GM21423 (cell line): ENCODE data around the gene LRCH4.
A peak's percentile ranks its signal among the peaks of the same experiment; 100 is the strongest.

Experiments
- ATAC-seq: cut with Tn5 transposase; IDR thresholded peaks from one replicate; pipeline ENCODE4 v1.9.1; 2021; ENCODE audit warnings: mild to moderate bottlenecking, moderate library complexity; ENCODE audit not compliant: unreplicated experiment

Gene LRCH4, protein sequence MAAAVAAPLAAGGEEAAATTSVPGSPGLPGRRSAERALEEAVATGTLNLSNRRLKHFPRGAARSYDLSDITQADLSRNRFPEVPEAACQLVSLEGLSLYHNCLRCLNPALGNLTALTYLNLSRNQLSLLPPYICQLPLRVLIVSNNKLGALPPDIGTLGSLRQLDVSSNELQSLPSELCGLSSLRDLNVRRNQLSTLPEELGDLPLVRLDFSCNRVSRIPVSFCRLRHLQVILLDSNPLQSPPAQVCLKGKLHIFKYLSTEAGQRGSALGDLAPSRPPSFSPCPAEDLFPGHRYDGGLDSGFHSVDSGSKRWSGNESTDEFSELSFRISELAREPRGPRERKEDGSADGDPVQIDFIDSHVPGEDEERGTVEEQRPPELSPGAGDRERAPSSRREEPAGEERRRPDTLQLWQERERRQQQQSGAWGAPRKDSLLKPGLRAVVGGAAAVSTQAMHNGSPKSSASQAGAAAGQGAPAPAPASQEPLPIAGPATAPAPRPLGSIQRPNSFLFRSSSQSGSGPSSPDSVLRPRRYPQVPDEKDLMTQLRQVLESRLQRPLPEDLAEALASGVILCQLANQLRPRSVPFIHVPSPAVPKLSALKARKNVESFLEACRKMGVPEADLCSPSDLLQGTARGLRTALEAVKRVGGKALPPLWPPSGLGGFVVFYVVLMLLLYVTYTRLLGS

DNA sequence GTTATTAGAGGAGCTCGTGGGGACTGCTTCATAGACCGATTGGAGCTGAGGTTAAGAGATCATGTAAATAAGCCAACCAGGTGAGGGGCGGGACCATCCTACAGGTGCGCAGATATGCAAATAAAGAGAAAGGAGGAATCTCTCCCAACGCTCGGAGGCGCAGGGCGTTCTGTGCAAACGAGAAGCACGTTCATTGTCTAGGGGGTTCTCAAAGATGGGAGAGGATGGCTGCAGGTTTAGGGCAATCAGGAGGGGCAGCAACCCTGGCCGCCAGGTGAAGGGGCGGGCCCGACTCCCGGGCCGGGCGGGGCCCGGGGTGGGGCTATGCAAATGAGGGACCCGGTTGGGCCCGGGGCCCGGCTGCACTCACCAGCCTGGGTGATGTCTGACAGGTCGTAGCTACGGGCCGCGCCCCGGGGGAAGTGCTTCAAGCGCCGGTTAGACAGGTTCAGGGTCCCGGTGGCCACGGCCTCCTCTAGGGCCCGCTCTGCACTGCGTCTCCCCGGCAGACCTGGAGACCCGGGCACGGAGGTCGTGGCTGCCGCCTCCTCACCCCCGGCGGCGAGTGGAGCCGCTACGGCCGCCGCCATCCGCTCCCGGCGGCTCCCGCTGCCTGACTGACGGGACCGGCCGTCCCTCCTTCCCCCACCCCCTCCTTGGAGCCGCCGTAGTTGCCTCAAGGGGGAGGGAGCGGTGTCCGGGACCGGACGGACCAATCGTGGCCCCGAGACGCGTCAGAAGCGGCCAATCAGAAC, at the start of gene LRCH4:
Gene LRCH4, minus strand, starts transcription at position 619 of the 755 bp plus-strand sequence. Its CDS starts 29 bp downstream, at position 590.
- ATAC-seq, result peak; percentile 29

DNA sequence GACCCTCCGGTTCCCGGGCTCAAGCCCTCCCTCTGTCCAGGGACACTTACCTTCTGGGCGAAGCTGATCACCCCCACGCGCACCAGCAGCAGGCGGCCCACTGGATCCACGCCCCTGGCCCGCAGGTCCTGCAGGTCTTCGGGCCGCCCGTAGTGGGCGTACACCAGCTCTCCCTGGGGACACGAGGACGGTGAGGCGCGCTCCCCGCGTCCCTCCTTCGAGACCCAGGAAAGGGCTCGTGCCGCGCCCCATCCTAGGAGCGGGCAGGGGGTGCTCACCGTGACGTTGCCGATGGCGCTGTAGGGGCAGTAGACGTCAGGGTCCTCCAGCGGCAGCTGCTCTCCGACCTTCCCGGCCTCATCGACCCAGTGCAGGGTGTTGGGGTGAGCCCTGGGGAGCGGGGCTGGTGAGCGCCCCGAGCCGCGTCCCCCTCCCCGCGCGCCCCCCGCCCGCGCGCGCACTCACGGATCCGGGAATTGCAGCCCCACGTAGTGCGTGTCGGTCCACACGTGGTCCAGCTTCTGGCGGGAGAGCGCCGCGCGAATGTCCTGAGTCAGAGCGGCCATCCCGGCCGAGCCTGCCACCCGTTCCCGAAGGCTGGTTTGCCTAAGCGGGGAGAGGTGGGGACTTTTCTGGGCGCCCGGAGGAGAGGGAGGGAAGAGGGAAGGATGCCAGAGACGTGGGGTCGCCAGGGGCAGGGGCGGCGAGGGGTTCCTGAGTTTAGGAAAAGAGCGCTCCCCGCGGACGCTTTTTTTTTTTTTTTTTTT, 47.2 kb upstream of the LRCH4 start:
- peak; percentile 52 for ATAC-seq

DNA sequence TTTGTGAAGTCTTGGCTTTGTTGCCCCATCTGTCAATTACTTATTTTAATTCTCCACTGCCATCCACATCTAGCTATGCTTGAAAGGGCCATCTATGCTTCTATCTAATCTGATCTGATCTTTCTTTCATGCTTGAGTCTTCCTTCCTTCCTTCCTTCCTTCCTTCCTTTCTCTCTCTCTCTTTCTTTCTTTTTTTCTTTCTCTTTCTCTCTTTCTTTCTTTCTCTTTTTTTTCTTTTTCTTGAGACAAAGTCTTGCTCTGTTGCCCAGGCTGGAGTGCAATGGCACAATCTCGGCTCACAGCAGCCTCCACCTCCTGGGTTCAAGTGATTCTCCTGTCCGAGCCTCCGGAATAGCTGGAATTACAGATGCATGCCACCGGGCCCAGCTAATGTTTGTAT, 44.1 kb upstream of the LRCH4 start:
- ATAC-seq, result no peak

DNA sequence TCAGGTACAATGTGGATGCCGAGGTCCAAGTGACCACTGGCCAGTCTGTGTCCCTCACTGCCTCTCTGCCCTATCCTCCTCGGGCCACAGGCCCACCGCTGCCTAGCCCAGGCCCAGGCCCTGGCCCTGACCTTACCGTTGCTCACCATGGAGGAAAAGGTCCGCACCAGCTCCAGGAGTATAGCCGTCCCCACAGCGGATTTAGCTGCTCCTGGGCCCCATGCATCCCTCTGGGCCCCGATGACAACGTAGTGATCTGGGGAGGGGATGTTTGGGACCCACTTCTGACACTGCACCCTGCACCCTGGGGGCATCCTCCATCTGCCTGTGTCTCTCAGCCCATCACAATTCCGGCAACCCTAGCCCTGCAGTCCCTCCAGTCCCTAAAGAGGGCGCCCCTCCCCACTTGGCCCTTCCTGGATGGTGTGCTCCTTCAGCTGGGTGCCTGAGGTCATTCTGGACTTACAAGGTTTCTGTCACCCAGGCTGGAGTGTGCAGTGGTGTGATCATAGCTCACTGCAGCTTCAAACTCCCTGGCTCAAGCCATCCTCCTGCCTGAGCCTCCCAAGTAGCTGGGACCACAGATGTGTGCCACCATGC, 43.3 kb upstream of the LRCH4 start:
- ATAC-seq, result no peak

DNA sequence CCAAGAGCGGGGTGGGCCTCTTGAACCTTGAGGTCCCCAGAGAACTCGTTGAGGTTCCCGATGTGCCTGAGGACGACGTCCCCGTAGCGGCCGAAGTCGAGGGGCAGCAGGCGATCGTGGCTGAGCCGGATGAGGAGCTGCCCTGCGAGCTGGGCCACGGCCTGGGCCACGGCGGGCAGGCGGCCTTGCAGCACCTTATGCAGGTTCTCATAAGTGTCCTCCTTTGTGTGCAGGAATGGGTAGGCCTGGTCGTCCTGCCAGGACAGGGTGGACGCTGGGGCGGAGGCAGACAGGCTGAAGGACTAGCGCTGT, 41.3 kb upstream of the LRCH4 start:
- no peak for ATAC-seq

DNA sequence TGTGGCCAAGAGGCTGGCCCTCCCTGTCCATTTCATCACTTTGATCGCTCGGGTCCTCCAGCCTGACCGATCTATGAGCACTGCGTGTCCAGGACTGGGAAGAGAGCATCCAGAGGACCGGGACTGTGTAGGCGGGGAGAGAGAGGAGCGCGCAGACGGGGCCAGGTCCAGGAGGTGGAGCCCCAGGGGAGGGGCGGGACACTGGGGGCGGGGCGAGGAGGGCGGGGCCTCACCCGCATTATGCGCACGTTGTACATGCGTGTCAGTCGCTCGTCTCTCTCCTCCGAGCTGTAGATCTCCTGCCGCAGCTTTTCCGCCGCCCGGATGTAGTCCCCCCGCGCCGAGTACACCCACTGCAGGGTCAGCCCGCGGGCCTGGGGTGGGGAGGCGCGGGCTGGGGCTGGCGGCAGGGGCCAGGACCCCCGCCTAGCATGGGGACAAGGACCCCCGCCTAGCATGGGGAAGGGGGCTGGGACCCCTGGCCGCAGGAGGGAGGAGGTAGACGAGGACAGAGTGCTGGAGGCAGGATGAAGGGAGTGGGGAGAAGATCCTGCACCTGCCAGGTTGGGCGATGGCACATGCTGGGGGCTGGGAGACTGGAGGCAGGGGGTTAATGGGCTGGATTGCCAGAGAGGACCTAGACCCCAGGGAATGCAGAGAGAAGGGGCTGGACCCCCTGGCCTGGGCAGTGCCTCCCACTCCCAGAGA, 40.8 kb upstream of the LRCH4 start:
- ATAC-seq, result peak; percentile 79

DNA sequence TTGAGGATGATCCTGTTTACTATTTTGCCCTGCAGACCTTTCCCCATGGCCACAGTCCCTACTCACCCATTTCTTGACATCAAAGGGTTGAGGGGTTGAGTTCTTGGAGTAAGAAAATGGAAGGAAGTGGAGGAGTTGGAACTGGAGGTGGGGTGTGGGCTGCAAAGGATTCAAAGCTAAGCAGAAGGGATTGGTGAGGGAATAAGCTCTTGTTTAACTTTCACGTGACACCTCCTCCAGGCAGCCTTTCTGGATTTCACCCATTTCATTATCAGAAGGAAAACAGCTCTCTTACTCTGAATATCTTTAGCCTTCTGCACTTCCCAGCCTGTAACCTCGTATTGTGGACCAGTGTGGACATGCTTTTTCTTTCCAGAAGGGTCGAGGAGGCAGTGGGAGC, 40.1 kb upstream of the LRCH4 start:
- no peak for ATAC-seq

DNA sequence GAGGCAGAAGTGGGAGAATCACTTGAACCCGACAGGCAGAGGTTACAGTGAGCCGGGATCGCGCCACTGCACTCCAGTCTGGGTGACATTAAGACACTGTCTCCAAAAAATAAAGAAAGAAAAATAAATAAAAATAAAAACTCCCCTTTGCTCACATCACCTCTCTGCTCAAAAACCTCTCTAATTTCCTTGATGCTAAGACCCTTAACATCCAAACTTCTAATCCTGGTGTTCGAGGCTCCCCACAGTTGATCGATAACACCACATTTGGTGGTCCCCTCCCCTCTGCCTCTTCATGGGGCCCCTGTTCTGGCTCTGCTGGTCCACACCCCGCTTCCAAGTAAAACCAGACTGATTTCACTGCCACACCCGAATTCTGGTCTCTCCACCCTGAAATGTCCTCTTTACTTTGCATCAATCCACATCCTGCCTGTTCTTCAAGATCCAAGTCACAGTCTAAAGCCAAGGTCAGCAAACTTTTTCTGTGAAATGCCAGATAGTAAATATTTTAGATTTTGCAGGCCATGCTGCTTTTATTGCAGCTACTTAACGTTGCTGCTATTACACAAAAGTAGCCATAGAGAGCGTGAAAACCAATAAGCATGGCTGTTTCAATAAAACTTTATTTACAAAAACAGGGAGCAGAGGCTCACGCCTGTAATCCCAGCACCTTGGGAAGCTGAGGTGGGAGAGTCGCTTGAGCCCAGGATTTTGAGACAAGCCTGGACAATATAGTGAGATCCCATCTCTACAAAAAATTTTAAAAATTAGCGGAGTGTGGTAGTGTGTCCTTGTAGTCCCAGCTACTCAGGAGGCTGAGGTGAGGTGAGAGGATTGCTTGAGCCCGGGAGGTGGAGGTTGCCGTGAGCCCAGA, 38.3 kb upstream of the LRCH4 start:
- no peak for ATAC-seq

DNA sequence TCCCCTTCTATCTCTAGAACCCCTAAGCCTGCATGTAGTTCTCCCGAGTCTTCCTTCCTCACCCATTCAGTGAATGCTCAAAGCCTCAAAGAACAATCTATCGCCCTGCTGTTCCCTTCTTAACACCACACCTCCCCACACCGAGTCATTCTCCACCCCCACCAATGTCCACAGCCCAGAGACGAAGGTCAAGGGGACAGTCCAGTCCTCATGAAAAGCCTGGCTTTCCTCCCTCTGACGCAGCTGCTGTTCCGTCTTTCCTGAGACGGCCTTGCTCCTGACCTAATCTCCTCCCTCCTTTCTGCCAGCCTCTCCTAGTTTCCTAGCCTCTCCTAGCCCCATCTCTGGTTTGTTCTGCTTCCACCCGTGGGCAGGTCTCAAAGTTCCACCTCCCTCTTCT, 35.6 kb upstream of the LRCH4 start:
- ATAC-seq, result no peak

DNA sequence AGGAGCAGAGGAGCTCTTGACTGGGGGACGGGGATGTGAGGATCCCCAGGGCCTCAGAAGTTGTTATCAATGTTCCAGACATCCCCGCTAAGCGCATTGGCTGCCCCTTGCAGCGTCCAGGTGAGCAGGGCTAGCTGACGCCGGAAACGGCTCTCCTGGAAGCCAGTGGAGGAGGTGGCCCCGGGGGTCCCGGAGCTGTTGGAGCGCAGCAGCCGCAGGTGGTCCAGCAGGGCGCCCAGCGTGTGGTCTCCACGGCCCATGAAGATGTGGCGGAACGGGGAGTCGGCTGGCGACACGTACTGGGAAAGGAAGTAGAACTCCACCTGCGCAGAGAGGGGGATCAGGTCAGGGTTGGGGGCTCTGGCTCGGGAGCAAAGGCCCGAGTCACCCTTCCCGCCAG, 34.9 kb upstream of the LRCH4 start:
- ATAC-seq, result no peak

DNA sequence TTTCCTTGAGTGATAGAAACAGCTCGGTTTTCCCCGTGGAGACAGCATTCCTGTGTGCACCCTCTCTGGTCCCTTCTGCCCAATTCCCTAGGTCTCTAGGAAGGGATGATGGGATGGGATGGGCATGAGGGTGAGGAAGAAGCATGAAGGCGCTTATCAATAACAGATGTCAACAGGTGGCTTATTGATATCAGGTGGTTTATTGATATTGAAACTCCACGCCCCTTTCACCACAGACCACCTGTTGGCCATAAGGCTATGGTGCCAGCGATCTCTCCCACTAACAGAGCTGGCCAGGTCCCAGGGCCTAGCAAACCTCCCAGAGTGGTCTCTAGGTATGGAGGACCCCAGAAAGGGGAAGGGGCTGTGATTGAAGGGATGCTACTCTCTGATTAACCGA, 34.3 kb upstream of the LRCH4 start:
- ATAC-seq, result no peak

DNA sequence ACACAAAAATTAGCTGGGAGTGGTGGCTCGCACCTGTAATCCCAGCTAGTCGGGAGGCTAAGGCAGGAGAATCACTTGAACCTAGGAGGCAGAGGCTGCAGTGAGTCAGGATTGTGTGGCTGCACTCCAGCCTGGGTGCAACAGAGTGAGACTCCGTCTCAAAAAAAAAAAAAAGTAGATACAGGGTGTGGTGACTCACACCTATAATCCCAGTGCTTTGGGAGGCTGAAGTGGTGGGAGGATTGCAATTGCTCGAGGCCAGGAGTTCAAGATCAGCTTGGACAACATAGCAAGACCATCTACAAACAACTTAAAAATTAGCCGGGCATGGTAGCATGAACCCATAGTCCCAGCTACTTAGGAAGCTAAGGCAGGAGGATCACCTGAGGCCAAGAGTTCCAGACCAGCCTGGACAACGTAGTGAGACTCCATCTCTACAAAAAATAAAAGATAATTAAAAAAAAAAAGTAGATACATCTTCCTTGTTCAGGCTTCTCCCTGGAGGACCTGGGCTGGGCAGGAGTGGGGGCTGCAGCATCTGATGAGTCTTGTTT, 28.5 kb upstream of the LRCH4 start:
- ATAC-seq, result no peak

DNA sequence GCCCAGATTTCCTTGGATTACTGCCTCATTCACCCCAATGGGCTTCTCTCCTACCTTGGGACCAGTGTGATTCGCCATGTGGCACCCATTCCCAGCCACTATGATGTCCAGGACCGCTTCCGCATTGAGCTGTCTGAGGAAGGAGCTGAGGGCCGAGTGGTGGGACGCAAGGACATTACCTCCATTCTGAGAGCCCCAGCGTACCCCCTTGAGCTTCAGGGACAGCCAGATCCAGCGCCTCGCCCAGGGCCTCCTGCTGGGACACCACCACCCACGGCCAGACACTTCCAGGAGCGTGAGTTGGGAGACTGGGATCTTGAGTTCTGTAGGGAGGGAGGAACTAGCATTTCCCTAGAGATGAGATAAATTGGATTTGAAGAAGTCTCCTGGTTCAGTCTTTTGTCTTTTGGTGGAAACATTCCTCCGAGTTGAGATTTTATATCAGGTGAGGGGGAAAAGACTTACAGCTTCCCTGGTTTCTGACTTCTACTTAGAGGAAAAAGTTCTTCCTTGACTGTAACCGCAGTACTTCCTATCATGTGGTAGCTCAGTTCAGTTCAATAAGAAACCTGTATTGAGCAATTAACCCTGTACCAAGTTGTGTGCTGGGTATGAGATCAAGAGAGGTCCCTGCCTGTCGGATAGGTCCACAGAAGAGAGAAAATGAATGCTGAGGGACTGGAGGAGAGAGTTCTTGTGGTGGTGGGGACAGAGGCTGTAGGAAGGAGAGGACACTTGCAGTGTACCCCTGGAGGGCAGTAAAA, 27.7 kb upstream of the LRCH4 start:
- ATAC-seq, result no peak

DNA sequence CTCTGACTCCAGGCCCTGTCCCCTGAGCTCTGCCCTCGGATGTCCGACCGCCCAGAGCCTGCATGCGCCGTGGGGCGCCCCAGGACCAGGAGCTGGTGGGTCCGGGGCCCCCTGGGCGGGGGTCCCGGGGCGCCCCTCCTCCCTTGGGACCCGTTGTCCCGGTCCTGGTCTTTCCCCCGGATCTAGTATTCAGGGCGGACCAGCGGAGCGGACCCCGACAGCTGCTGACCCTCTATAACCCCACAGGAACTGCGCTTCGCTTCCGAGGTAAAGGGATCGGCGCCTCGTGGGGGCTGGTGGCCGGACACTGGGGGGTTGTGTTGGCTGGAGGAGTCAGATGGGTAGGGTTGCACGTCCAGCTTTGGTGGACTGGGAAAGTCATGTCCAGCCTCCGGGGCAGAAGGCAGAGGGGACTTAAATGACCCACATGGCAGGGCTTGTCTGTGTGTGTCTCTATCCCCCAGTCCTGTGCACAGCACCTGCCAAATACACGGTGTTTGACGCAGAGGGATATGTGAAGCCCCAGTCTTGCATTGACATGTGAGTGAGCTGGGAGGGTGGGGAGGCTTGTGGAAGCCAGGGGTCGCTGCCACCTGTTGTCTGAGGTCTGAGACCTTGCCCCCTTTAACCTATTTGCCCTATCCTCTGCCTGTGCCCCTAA, 26.9 kb upstream of the LRCH4 start:
- peak; percentile 0 for ATAC-seq

DNA sequence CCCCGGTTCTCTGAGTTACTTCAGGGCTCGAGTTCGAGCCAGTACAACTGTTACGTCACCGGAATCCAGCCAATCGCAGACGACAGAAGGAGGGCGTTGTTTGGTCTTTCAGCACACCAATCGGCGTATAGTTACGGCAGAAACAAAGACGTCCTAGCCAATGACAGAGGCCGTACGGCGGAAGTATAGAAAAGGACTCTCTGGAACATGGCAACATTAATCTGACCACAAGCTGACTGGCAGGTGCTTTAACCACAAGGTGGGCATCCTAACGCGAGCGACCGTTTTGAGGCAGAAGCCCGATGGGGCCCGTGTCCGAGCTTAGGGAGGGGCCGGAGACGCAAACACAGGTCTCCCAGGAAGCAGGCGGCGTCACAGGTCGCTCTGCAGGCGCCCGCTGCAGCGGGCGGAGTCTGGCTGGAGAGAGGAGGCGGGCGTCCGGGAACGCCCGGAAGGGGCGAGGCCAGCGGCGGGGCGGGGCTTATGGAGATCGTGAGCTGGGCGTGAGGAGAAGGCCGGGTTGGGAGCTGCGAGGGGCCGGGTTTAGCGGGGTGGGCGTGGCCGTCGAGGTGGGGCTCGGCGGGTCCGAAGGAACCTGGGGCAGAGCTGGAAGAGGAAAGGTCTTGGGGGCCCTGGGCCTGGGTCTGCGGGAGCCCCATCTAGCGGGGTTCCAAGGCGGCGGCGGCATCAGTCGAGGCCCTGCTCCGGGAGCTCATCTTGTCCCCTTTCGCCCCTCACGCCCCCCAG, 26.2 kb upstream of the LRCH4 start, which contains the start of gene MOSPD3:
Gene MOSPD3, plus strand, starts transcription at position 558 of the 747 bp plus-strand sequence. CDS start 252 bp downstream, outside the sequence.
- ATAC-seq, result peak; percentile 89

DNA sequence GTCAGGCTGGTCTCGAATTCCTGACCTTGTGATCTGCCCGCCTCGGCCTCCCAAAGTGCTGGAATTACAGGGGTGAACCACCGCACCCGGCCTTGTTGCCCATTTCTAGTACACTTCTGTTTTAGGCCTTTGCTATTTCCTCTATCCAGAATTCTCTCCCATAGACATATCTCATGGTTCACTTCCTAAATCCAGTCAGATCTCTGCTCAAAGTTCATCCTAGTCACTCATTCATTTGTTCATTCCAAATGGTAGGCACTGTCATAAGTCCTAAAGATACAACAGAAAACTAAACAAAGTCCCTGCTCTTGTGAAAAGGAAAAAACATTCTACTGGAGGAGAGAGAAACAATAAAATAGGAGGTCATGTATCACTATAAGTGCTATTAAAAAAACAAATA, 24.0 kb upstream of the LRCH4 start:
- no peak for ATAC-seq

DNA sequence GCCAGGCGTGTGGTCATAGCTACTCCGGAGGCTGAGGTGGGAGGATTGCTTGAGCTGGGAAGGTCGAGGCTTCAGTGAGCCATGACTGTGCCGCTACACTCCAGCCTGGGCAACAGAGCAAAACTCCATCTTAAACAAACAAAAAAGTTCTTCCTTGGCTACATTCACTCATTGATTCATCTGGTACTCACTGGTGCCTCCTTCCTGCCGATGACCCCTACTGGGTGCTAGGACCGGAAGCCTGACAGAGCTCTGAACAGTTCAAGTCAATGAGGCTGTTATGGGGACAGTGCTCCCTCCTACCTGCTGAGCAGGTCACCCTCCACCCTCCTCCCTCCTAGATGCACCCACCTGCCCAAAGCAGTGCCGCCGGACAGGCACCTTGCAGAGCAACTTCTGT, 21.2 kb upstream of the LRCH4 start:
- ATAC-seq, result no peak
